Right atrium auricular region (tissue), 2 donors: ENCODE results near the gene RNF5. TPM values are rescaled to one million over a fixed set of nuclear protein-coding genes. Genes with fewer than 3 reads are reported as not detected.

Experiments
- DNase-seq: peaks from one replicate; pipeline ENCODE4 v3.0.0-alpha.2; 2019; ENCODE audit warnings: low spot score
- H3K27ac ChIP-seq, 2 donors: fragments of 200-600 bp; sonication (generic); 1 replicate in 1 of 2; 2 replicates in 1 of 2; pipeline ENCODE4 v1.5.1; 2016 to 2019
- H3K27me3 ChIP-seq, 2 donors: fragments of 200-600 bp; sonication (generic); one replicate each; pipeline versions ENCODE4 v1.5.1 to v1.6.0; 2017 to 2019
- H3K36me3 ChIP-seq: fragments of 200-600 bp; sonication (generic); one replicate; pipeline ENCODE4 v1.5.1; 2016
- H3K4me1 ChIP-seq, 2 donors: fragments of 200-600 bp; sonication (generic); one replicate each; pipeline versions ENCODE4 v1.5.1 to v1.6.0; 2017 to 2019
- H3K4me3 ChIP-seq, 2 donors: fragments of 200-600 bp; sonication (generic); 1 replicate in 1 of 2; 2 replicates in 1 of 2; pipeline ENCODE4 v1.5.1; 2017 to 2019; ENCODE audit warnings: mild to moderate bottlenecking in 1 of 2, moderate library complexity in 1 of 2
- H3K9me3 ChIP-seq, 2 donors: fragments of 200-600 bp; sonication (generic); one replicate each; pipeline ENCODE4 v1.5.1; 2019
- CTCF ChIP-seq, 2 donors: fragments of 200-600 bp; sonication (generic); IDR thresholded peaks; one replicate each; pipeline ENCODE4 v1.5.1; 2019; ENCODE audit warnings: antibody characterized with exemption in 2 of 2
- total RNA-seq, 2 donors: library from RNA; depleted of rRNA; stranded (reverse); fragments of >200 nt; gene quantifications; one replicate each; pipeline ENCODE4 v1.1.0, GENCODE V29; 2016

RNF5 gene
- total RNA-seq, 2 donors from 2014 or later: 104 to 106 TPM

- Histone ChIP-seq H3K36me3 (peaks cover 49% of the 10 kb centered on the region), H3K27me3 (no peaks in the 10 kb centered on the region), H3K4me1 (peaks cover 0 to 11% of the 10 kb centered on the region in 2 donors), H3K27ac (no peak overlapping the region), H3K9me3 (no peaks in the 10 kb centered on the region), H3K4me3 (no peak overlapping the region)
- DNase-seq: no peak
- no peak for TF ChIP-seq CTCF (IDR thresholded peaks at IDR 0.05)
These were observed 7.9 kb upstream of the RNF5 start for GRCh38 chr6:32170294-32170693.

GRCh38 chr6:32171234-32171633 lies 7.0 kb upstream of the RNF5 start:
- Histone ChIP-seq H3K4me3 (no peak overlapping the region), H3K9me3 (no peaks in the 10 kb centered on the region), H3K27me3 (no peaks in the 10 kb centered on the region), H3K27ac (no peak overlapping the region), H3K4me1 (peaks cover 0 to 15% of the 10 kb centered on the region in 2 donors), H3K36me3 (peaks cover 39% of the 10 kb centered on the region)
- no peak for TF ChIP-seq CTCF (IDR thresholded peaks at IDR 0.05)
- no peak for DNase-seq

- Histone ChIP-seq H3K36me3 (peaks cover 22% of the 10 kb centered on the region), H3K9me3 (no peaks in the 10 kb centered on the region), H3K27me3 (no peaks in the 10 kb centered on the region), H3K4me3 (no peak overlapping the region), H3K27ac (no peak overlapping the region), H3K4me1 (peaks cover 0 to 27% of the 10 kb centered on the region in 2 donors)
- TF ChIP-seq CTCF (IDR thresholded peaks at IDR 0.05): no peak
- DNase-seq: no peak
These were observed 5.0 kb upstream of the RNF5 start for GRCh38 chr6:32173051-32173727.

GRCh38 chr6:32174416-32174815 lies 3.8 kb upstream of the RNF5 start:
- H3K27ac ChIP-seq: no peak overlapping the region

GRCh38 chr6:32175322-32175710 lies 2.9 kb upstream of the RNF5 start:
- DNase-seq: no peak
- Histone ChIP-seq H3K4me3 (peak overlapping the region; percentile 88 to 95), H3K36me3 (peaks cover 8% of the 10 kb centered on the region), H3K9me3 (no peaks in the 10 kb centered on the region), H3K4me1 (peaks cover 0 to 45% of the 10 kb centered on the region in 2 donors), H3K27ac (peak overlapping the region; percentile 92 to 94), H3K27me3 (no peaks in the 10 kb centered on the region)
- no peak for TF ChIP-seq CTCF (IDR thresholded peaks at IDR 0.05)

More at GRCh38 chr6:32174416-32174815, 3.8 kb upstream of the RNF5 start:
- DNase-seq: no peak
- Histone ChIP-seq H3K4me1 (peaks cover 0 to 36% of the 10 kb centered on the region in 2 donors), H3K4me3 (no peak overlapping the region), H3K36me3 (peaks cover 11% of the 10 kb centered on the region), H3K9me3 (no peaks in the 10 kb centered on the region), H3K27me3 (no peaks in the 10 kb centered on the region)
- no peak for TF ChIP-seq CTCF (IDR thresholded peaks at IDR 0.05)
